Endothelial cell of umbilical vein (primary cell): ENCODE measurements around the gene KANK2.
"Not testable (repeated sequence)": the region's sequence is repeated elsewhere in the genome, so short reads cannot be mapped to it uniquely, and the experiment has no call there.

Experiments
- EZH2 ChIP-seq: IDR thresholded peaks from 2 replicates; pipeline ENCODE4 v1.6.1; 2012; ENCODE audit warnings: borderline replicate concordance, low read depth, mild to moderate bottlenecking, moderate library complexity, low read length, inconsistent platforms; ENCODE audit not compliant: severe bottlenecking
- POLR2A ChIP-seq: IDR thresholded peaks from 2 replicates; pipeline ENCODE4 v1.6.1; 2012; ENCODE audit warnings: low read depth, mild to moderate bottlenecking, control low read depth, low read length
- POLR2AphosphoS5 ChIP-seq: IDR thresholded peaks from 2 replicates; pipeline ENCODE4 v1.6.1; 2012; ENCODE audit warnings: low read depth, mild to moderate bottlenecking, control low read depth, low read length, moderate library complexity; ENCODE audit not compliant: insufficient read depth
- TF ChIP-seq, protein P1 (sequence below), 2 donors: IDR thresholded peaks; 1 replicate in 1 of 2; 2 replicates in 1 of 2; pipeline ENCODE4 v1.5.1; 2011; ENCODE audit warnings: low read length in 2 of 2, mild to moderate bottlenecking in 2 of 2, moderate library complexity in 2 of 2, control low read depth in 1 of 2, inconsistent platforms in 1 of 2, low read depth in 1 of 2; ENCODE audit not compliant: insufficient read depth in 1 of 2; ENCODE audit errors: extremely low read depth in 1 of 2

DNA sequence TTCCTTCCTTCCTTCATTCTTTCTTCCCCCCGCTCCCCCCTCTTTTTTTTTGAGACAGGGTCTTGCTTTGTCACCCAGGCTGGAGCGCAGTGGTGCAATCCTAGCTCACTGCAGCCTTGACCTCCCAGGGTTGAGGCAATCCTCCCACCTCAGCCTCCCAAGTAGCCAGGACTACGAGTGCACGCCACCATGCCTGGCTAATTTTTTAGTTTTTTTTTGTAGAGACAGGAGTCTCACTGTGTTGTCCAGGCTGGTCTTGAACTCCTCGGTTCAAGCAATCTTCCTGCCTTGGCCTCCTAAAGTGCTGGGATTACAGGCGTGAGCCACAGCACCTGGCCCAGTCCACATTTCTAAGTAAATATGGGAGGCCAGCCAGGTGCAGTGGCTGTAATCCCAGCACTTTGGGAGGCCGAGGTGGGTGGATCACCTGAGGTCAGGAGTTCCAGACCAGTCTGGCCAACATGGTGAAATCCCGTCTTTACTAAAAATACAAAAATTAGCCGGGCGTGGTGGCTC is 57.3 kb downstream of the KANK2 start:
- TF ChIP-seq POLR2A, POLR2AphosphoS5, EZH2: not testable (repeated sequence)
- TF ChIP-seq, protein P1, sequence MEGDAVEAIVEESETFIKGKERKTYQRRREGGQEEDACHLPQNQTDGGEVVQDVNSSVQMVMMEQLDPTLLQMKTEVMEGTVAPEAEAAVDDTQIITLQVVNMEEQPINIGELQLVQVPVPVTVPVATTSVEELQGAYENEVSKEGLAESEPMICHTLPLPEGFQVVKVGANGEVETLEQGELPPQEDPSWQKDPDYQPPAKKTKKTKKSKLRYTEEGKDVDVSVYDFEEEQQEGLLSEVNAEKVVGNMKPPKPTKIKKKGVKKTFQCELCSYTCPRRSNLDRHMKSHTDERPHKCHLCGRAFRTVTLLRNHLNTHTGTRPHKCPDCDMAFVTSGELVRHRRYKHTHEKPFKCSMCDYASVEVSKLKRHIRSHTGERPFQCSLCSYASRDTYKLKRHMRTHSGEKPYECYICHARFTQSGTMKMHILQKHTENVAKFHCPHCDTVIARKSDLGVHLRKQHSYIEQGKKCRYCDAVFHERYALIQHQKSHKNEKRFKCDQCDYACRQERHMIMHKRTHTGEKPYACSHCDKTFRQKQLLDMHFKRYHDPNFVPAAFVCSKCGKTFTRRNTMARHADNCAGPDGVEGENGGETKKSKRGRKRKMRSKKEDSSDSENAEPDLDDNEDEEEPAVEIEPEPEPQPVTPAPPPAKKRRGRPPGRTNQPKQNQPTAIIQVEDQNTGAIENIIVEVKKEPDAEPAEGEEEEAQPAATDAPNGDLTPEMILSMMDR (IDR thresholded peaks at IDR 0.05; ENCODE audit: extremely low read depth in 1 of 2, insufficient read depth in 1 of 2, low read depth in 1 of 2, low read length in 2 of 2), result not testable (repeated sequence)
